Daoy (cell line): ENCODE data around the gene CCDC8. TPM values are rescaled to one million over a fixed set of nuclear protein-coding genes. Genes with fewer than 3 reads are reported as not detected.
A peak's percentile ranks its signal among the peaks of the same experiment; 100 is the strongest.
"Not testable (repeated sequence)": the region's sequence is repeated elsewhere in the genome, so short reads cannot be mapped to it uniquely, and the experiment has no call there.

Source experiments
- DNase-seq: peaks from one replicate; pipeline ENCODE4 v3.0.0-alpha.2; 2015; ENCODE audit warnings: low read depth
- total RNA-seq: library from RNA; depleted of rRNA; stranded (reverse); fragments of >200 nt; shearing (Covaris generic); gene quantifications from 2 replicates; pipeline ENCODE4 v1.2.3, GENCODE V29; 2014

The CCDC8 gene
- total RNA-seq, 1 experiment from 2014 or later: 9.2 TPM

- DNase-seq: no peak
Observed at GRCh38 chr19:46404753-46405468, 8.5 kb downstream of the CCDC8 start.

- DNase-seq: no peak
Observed at GRCh38 chr19:46404055-46404752, 9.2 kb downstream of the CCDC8 start.

GRCh38 chr19:46402725-46403124 is 10.6 kb downstream of the CCDC8 start:
- no peak for DNase-seq

- not testable (repeated sequence) for DNase-seq
Observed at GRCh38 chr19:46397801-46398479, 15.4 kb downstream of the CCDC8 start.

GRCh38 chr19:46394402-46394797 is 19.0 kb downstream of the CCDC8 start:
- DNase-seq: peak; percentile 39

- DNase-seq: no peak
Observed at GRCh38 chr19:46393456-46394401, 19.6 kb downstream of the CCDC8 start.

GRCh38 chr19:46392837-46393236 is 20.5 kb downstream of the CCDC8 start:
- no peak for DNase-seq

GRCh38 chr19:46392252-46392801 is 21.0 kb downstream of the CCDC8 start:
- DNase-seq: no peak

GRCh38 chr19:46391296-46392251 is 21.8 kb downstream of the CCDC8 start:
- DNase-seq: no peak

- DNase-seq: no peak
Observed at GRCh38 chr19:46390866-46391265, 22.5 kb downstream of the CCDC8 start.

- DNase-seq: no peak
Observed at GRCh38 chr19:46390121-46390858, 23.1 kb downstream of the CCDC8 start.

- no peak for DNase-seq
Observed at GRCh38 chr19:46388311-46389095, 24.9 kb downstream of the CCDC8 start.

- no peak for DNase-seq
Observed at GRCh38 chr19:46387713-46388130, 25.6 kb downstream of the CCDC8 start.

- no peak for DNase-seq
Observed at GRCh38 chr19:46386996-46387712, 26.2 kb downstream of the CCDC8 start.

- no peak for DNase-seq
Observed at GRCh38 chr19:46386151-46386550, 27.2 kb downstream of the CCDC8 start.

GRCh38 chr19:46385636-46386035 is 27.7 kb downstream of the CCDC8 start:
- DNase-seq: no peak

GRCh38 chr19:46384396-46384795 is 29.0 kb downstream of the CCDC8 start:
- DNase-seq: no peak

- DNase-seq: no peak
Observed at GRCh38 chr19:46383846-46384245, 29.5 kb downstream of the CCDC8 start.
